T-helper 17 cell (primary cell): ENCODE results near the gene FARP2. TPM values are rescaled to one million over a fixed set of nuclear protein-coding genes. Genes with fewer than 3 reads are reported as not detected.
"Not testable (repeated sequence)": the region's sequence is repeated elsewhere in the genome, so short reads cannot be mapped to it uniquely, and the experiment has no call there.

Experiments
- ATAC-seq: fragments of 150-1000 bp; cut with Tn5 transposase; 2 replicates; pipeline ENCODE4 v1.10.0; 2021; ENCODE audit warnings: mild to moderate bottlenecking, moderate library complexity
- DNase-seq, 3 donors: peaks; one replicate each; pipeline versions ENCODE4 v3.0.0 to v3.0.0-alpha.2; 2020 to 2021
- H3K9me3 ChIP-seq: one replicate; pipeline ENCODE4 v1.7.0; 2013; ENCODE audit warnings: low read length, mild to moderate bottlenecking; ENCODE audit not compliant: control insufficient read depth, poor library complexity, severe bottlenecking
- H3K27ac Mint-ChIP-seq: one replicate; pipeline ENCODE4 v1.8.0; 2022; ENCODE audit warnings: mild to moderate bottlenecking, moderate library complexity, mixed read lengths
- H3K27me3 Mint-ChIP-seq: one replicate; pipeline ENCODE4 v1.8.0; 2022; ENCODE audit warnings: mixed read lengths
- H3K36me3 Mint-ChIP-seq: one replicate; pipeline ENCODE4 v1.8.0; 2022; ENCODE audit warnings: low read depth, mixed read lengths
- H3K4me1 Mint-ChIP-seq: one replicate; pipeline ENCODE4 v1.8.0; 2022; ENCODE audit warnings: mild to moderate bottlenecking, mixed read lengths
- H3K4me3 Mint-ChIP-seq: one replicate; pipeline ENCODE4 v1.8.0; 2022; ENCODE audit warnings: mild to moderate bottlenecking, moderate library complexity, mixed read lengths
- total RNA-seq, 4 donors: library from RNA in 2 of 4; stranded (reverse) in 2 of 4; gene quantifications; one replicate each; pipeline ENCODE4 v1.2.3 and lab custom pipeline; 2022 to 2026

Gene FARP2
- total RNA-seq, 2 donors from 2014 or later: 18.0 to 28.1 TPM

DNA sequence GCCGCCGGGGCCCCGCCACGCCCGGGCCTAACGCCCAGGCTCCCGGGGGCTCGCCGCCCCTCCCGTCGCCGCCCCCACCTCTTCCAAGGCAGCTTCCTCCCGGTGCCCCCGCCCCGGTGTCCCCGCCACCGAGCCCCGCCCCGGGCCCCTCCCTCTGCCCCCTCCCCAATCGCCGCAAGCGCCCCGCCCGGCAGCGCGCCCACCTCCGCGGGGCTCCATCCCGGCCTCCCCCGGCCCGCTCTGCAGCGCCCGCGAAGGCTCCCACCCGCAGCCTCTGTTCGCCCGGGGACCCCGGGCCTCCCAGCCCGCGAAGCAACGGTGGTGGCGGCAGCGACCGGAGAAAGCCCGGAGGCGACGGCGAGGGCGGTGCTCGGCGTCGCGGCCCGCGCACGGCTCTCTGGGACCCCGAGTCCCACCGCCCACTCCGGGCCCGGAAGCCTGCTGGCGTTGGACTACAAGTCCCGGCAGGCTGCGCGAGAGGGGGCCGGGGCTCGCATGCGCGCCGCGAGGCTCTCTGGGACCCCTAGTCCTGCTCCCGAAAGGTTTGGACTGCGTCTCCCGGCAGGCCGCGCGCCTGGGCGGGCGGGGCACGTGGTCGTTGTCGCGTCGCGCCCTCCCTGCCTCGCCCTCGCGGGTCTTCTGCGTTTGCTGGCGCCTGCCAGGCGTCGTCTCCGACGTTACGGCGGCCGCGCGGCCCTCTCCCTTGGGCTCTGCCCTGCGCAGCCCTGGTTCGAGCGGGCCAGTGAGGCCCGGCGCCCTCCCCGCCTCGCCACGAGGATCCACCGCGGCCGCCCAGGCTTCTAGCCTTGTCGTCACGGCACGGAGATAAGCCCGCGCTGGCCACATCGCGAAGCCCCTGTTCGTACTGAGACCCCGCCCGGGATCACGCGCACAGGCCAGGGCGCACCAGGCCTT is 152.4 kb downstream of the FARP2 start, which contains the start of gene STK25:
STK25 (minus strand) TSS at position 345 of the 915 bp plus-strand sequence. CDS start 549 bp downstream, outside the sequence.
- Mint-ChIP-seq H3K36me3 (peaks cover 2% of the 10 kb centered on the region), H3K4me3 (peak within 1 kb of the TSS; percentile 90), H3K27ac (peak within 1 kb of the TSS; percentile 95), H3K4me1 (peaks cover 27% of the 10 kb centered on the region), H3K27me3 (no peaks in the 10 kb centered on the region)
- no peaks in the 10 kb centered on the region for H3K9me3 ChIP-seq
- DNase-seq (peak; percentile 94 to 96 (median 95)), ATAC-seq (peak; percentile 94)

DNA sequence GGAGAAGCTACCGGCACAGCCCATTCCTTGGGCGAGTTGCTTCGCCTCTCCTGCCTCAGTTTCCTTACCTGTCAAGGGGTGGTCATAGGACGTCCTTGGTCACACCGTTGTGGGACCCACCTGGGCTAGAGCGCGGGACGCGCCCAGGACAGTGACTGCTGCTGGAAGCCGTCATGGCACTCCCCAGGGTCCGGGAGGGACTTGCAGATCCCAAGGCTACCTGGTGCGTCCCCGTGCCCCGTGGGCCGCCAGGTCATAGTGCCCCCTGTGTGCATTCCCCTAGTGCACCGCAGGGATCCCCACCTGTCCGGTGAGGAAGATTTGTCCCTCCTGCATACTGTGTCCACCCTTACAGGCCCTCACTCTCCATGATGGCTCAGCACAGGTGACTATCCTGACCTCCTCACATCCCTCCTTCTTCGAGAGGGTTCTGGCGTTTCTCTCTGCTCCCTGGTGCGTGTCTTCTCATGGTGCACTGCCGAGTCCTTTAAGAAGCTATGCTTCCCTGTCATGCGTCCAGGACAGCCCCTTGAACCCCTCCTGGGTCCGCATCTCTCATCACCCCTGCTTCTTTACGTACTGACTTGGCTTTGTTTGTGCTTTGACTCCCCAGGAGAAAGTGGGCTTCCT is 153.2 kb downstream of the FARP2 start:
- DNase-seq (no peak), ATAC-seq (no peak)
- Mint-ChIP-seq H3K4me3 (peak overlapping the region; percentile 90), H3K27me3 (no peaks in the 10 kb centered on the region), H3K36me3 (peaks cover 2% of the 10 kb centered on the region), H3K27ac (peak overlapping the region; percentile 95), H3K4me1 (peaks cover 24% of the 10 kb centered on the region)
- no peaks in the 10 kb centered on the region for H3K9me3 ChIP-seq

DNA sequence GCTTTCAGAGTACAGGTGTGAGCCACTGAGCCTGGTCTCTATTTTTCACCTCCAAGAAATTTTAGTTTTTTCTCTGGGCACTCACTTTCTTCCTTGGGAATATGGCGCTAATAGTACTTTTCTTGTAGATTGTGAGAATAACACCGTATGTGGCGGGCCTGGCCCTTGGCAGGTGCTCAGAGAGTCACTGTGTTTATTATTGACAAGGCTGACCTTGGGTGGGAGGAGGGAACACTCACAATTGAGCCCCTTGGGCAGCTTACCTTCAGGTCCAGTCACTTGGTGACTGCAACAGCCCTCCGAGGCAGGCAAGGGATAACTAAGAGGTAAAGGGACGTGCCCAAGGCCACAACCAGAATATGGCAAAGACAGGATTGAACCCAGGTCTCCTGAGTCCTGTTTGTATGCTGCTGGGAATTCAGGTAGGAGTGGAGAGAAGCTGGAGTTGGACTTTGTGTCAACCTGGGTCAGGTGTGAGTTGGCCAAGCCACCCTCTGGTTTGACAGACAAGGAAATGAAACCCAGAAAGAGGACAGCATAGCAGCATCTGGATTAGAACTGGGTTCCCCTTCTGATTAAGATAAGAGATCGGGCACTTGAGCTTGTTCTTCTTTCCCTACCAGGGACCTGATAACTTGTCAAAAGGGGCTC is 155.1 kb downstream of the FARP2 start:
- Mint-ChIP-seq H3K4me3 (peak overlapping the region; percentile 12), H3K27ac (no peak overlapping the region), H3K4me1 (peaks cover 15% of the 10 kb centered on the region), H3K36me3 (peaks cover 2% of the 10 kb centered on the region), H3K27me3 (no peaks in the 10 kb centered on the region)
- DNase-seq: no peak
- H3K9me3 ChIP-seq: no peaks in the 10 kb centered on the region
- ATAC-seq: no peak

DNA sequence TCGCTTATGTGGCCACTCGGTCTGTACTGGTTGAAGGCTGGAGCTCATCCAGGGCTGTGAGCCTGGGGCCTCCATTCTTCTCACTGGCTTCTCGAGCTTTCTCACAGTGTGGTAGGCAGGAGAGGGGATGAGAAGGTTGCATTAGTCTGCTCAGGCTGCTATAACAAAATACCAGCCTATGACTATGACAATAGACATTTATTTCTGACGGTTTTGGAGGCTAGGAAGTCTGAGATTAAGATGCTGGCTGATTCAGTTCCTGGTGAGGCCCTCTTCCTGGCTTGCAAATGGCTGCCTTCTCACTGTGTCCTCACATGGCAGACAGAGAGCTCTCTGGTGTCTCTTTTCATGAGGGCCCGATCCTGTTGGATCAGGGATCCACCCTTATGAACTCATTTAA is 158.5 kb downstream of the FARP2 start:
- no peak overlapping the region for H3K4me3 Mint-ChIP-seq
- no peak overlapping the region for H3K27ac Mint-ChIP-seq
- no peak for DNase-seq
- no peaks in the 10 kb centered on the region for H3K27me3 Mint-ChIP-seq
- ATAC-seq: no peak
- H3K9me3 ChIP-seq: no peaks in the 10 kb centered on the region
- H3K36me3 Mint-ChIP-seq: peaks cover 2% of the 10 kb centered on the region
- H3K4me1 Mint-ChIP-seq: peaks cover 4% of the 10 kb centered on the region

DNA sequence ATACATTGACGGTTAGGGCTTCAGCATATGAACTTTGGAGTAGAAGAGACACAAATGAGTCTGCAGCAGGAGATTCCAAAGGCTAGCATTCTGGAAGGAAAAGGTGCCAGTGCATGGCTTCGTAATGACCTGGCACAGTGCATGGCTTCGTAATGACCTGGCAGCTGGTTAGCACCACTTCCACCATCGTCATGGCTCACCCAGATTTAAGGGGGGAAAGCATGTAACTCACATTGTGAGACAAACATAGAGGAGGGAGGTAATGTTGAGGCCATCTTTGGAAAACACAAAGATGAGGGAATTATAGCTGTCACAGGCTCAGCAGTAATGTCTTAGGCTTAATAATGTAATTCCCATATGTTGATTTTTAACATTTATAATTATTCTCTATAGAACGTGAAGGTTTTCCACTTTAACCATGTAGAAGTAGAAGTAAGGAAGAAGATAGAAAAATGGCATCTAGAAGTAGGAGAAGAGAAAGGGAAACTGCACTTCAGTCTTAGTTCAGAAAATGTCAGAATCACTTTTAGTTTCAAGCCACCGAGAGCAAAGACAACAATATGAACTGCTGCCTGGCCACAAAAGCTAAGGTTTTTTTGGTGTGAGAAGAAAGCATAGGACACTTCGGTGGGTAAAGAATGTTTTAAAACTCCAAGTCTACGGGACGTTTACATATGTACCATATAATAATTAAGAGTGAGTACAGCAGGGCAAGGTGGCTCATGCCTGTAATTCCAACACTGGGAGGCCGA is 159.1 kb downstream of the FARP2 start:
- Mint-ChIP-seq H3K4me1 (peaks cover 2% of the 10 kb centered on the region), H3K36me3 (peaks cover 2% of the 10 kb centered on the region), H3K27me3 (no peaks in the 10 kb centered on the region), H3K27ac (no peak overlapping the region), H3K4me3 (no peak overlapping the region)
- DNase-seq (no peak), ATAC-seq (no peak)
- H3K9me3 ChIP-seq: no peaks in the 10 kb centered on the region

DNA sequence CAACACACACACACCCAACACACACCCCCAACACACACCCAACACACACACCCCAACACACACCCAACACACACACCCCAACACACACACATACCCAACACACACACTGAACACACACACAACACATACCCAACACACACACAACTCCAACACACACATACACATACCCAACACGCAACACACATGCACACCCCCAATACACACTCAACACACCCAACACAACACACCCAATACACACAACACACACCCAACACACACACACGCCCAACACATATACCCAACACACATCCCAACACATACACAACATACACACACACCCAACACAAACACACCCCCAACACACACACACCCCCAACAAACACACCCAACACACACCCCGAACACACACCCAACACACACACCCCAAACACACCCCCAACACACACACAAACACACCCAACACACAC is 160.5 kb downstream of the FARP2 start:
- no peak overlapping the region for H3K4me3 Mint-ChIP-seq
- no peak for ATAC-seq
- H3K27ac Mint-ChIP-seq: no peak overlapping the region
- H3K4me1 Mint-ChIP-seq: no peaks in the 10 kb centered on the region
- H3K27me3 Mint-ChIP-seq: no peaks in the 10 kb centered on the region
- peaks cover 2% of the 10 kb centered on the region for H3K36me3 Mint-ChIP-seq
- DNase-seq: no peak
- H3K9me3 ChIP-seq: no peaks in the 10 kb centered on the region

DNA sequence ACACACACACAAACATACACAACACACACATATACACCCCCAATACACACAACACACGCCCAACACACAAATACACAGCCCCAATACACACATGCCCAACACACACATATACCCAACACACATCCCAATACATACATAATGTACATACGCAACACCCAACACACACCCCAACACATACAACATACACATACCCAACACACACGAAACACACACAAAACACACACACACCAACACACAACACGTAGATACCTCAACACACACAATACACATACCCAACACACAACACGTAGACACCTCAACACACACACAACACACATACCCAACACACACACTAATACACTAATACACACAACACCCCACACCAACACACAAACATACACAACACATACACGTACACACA is 161.2 kb downstream of the FARP2 start:
- Mint-ChIP-seq H3K4me1 (no peaks in the 10 kb centered on the region), H3K27me3 (peaks cover under 1% of the 10 kb centered on the region), H3K27ac (no peak overlapping the region), H3K4me3 (no peak overlapping the region), H3K36me3 (no peaks in the 10 kb centered on the region)
- ATAC-seq (no peak), DNase-seq (no peak)
- no peaks in the 10 kb centered on the region for H3K9me3 ChIP-seq

DNA sequence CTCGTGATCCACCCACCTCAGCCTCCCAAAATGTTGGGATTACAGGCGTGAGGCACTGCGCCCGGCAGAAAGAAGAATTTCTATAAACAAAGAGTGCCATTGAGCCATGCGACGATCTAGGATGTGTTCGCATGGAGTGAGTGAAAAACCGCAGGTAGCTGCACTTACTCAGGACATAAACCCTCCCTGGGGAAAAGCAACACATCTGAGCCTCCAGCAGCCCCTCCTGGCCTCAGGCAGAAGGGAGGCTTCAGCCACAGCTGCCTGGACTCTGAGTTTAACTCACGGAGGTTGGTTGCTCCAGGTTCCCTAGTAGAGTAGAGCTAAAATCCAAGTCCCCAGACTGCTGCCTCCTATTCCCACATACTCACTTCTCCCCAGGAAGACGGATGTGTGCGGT is 163.6 kb downstream of the FARP2 start:
- Mint-ChIP-seq H3K27me3 (peaks cover 4% of the 10 kb centered on the region), H3K4me1 (no peaks in the 10 kb centered on the region), H3K36me3 (no peaks in the 10 kb centered on the region), H3K4me3 (no peak overlapping the region), H3K27ac (no peak overlapping the region)
- ATAC-seq (no peak), DNase-seq (no peak)
- H3K9me3 ChIP-seq: no peaks in the 10 kb centered on the region

DNA sequence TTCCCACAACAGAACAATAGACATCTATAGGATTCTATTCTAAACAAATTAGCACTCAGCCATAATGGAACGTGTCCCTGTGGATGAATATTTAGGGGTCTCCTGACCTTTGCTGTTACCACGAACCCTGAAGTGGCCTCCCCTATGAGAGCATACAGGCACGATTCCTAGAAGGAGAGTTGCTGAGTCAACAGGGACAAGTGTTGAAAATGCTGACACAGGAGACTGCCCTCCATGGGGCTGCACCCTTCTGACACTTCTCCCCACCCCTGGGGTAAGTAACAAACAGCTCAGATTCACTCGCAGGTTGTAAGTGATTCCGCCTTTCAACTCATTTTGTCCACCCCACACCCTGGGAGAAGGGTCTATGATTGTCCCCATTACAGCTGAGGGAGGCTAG is 166.4 kb downstream of the FARP2 start:
- Mint-ChIP-seq H3K36me3 (no peaks in the 10 kb centered on the region), H3K27ac (no peak overlapping the region), H3K4me3 (no peak overlapping the region), H3K27me3 (peaks cover 4% of the 10 kb centered on the region), H3K4me1 (no peaks in the 10 kb centered on the region)
- DNase-seq (no peak), ATAC-seq (no peak)
- H3K9me3 ChIP-seq: no peaks in the 10 kb centered on the region

DNA sequence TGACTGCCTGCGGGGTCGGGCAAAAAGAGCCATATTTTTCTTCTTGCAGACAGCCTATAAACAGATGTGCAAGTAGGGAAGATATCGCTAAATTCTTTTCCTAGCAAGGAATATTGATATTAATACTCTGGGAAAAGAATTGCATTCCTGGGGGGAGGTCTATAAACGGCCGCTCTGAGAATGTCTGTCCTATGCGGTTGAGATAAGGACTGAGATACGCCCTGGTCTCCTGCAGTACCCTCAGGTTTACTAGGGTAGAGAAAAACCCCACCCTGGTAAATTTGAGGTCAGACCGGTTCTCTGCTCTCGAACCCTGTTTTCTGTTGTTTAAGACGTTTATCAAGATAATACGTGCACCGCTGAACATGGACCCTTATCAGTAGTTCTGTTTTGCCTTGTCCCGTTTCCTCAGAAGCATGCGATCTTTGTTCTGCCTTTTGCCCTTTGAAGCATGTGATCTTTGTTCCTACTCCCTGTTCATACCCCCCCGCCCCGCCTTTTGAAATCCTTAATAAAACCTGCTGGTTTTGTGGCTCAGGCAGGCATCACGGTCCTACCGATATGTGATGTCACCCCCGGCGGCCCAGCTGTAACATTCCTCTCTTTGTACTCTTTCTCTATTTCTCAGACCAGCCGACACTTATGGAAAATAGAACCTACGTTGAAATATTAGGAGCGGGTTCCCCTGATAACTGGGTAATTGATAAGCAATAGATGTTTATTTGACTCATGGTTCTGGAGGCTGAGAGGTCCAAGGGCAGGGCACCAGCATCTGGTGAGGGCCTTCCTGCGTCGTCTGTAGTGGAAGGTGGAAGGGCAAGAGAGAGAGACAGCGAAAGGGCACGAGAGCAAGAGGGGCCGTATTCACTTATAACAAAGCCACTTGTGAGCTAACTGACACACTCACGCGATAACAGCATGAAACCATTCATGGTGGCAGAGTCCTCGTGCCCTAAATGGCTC is 170.0 kb downstream of the FARP2 start:
- not testable (repeated sequence) for H3K36me3 Mint-ChIP-seq, H3K4me3 Mint-ChIP-seq, H3K27me3 Mint-ChIP-seq, H3K4me1 Mint-ChIP-seq, DNase-seq, H3K27ac Mint-ChIP-seq, ATAC-seq, H3K9me3 ChIP-seq

DNA sequence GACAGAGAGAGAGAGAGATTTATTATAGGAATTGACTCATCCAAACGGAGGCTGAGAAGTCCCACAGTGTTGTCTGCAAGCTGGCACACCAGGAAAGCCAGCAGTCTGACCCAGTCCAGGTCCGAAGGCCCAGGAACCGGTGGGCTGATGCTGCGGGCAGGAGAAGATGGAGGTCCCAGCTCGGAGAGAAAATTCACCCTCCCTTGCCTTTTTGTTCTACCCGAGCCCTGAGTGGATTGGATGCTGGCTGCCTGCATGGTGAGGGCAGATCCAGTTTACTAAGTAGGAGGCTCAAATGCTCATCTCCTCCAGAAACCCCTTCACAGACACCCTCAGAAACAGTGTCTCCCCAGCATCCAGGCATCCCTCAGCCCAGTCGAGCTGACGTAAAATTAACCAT is 174.5 kb downstream of the FARP2 start:
- no peaks in the 10 kb centered on the region for H3K36me3 Mint-ChIP-seq
- no peak overlapping the region for H3K4me3 Mint-ChIP-seq
- no peak overlapping the region for H3K27ac Mint-ChIP-seq
- no peaks in the 10 kb centered on the region for H3K9me3 ChIP-seq
- ATAC-seq: no peak
- H3K27me3 Mint-ChIP-seq: peaks cover 9% of the 10 kb centered on the region
- H3K4me1 Mint-ChIP-seq: peaks cover 3% of the 10 kb centered on the region
- DNase-seq: no peak

DNA sequence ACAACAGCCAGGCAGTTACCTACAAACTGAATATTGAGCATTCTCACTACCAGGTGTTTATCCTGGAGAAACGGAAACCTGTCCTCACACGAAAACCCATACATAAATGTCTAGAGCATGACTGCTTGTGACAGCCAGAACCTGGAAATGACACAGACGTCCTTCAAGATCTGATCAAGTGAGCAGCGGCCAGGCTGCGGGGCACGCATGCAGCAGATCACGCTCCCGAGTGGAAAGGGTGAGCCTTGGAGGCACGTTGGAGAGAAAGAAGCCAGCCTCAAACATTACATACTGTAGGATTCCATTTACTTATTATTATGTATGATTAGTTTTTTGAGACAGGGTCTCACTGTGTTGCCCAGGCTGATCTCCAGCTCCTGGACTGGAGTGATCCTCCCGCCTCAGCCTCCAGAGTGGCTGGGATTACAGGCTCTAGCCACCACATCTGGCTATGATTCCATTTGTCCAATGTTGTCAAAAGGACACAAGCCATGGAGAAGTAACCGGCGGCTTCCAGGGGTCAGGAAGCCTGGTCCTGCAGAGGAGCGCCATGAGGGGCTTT is 175.2 kb downstream of the FARP2 start:
- ATAC-seq: no peak
- H3K27me3 Mint-ChIP-seq: peaks cover 14% of the 10 kb centered on the region
- no peak for DNase-seq

More for the DNA sequence above, 175.2 kb downstream of the FARP2 start:
- Mint-ChIP-seq H3K4me1 (peaks cover 3% of the 10 kb centered on the region), H3K36me3 (no peaks in the 10 kb centered on the region), H3K27ac (no peak overlapping the region), H3K4me3 (no peak overlapping the region)
- H3K9me3 ChIP-seq: no peaks in the 10 kb centered on the region
